HG02870 (cell line): ENCODE data around the gene SLC47A1.

Experiments
- ATAC-seq: cut with Tn5 transposase; IDR thresholded peaks from one replicate; pipeline ENCODE4 v1.9.1; 2021; ENCODE audit warnings: mild to moderate bottlenecking, moderate library complexity; ENCODE audit not compliant: unreplicated experiment

SLC47A1 gene

GRCh38 chr17:19590912-19591551 is 57.4 kb downstream of the SLC47A1 start:
- no peak for ATAC-seq

- no peak for ATAC-seq
These were observed 58.7 kb downstream of the SLC47A1 start for GRCh38 chr17:19592316-19592715.

GRCh38 chr17:19596869-19597268 is 63.2 kb downstream of the SLC47A1 start:
- no peak for ATAC-seq

- no peak for ATAC-seq
These were observed 76.7 kb downstream of the SLC47A1 start for GRCh38 chr17:19610311-19610710.

GRCh38 chr17:19610879-19611278 is 77.2 kb downstream of the SLC47A1 start:
- no peak for ATAC-seq

GRCh38 chr17:19613979-19614378 is 80.3 kb downstream of the SLC47A1 start:
- no peak for ATAC-seq

GRCh38 chr17:19614900-19615299 is 81.2 kb downstream of the SLC47A1 start:
- no peak for ATAC-seq

- ATAC-seq = no peak
These were observed 84.4 kb downstream of the SLC47A1 start for GRCh38 chr17:19618015-19618414.

GRCh38 chr17:19619705-19620325 is 86.2 kb downstream of the SLC47A1 start:
- ATAC-seq = no peak

GRCh38 chr17:19621697-19622096 is 88.0 kb downstream of the SLC47A1 start:
- ATAC-seq = no peak

GRCh38 chr17:19626079-19626478 is 92.4 kb downstream of the SLC47A1 start:
- ATAC-seq = no peak
